ENCODE measurements around the gene DIRAS3. TPM values are rescaled to one million over a fixed set of nuclear protein-coding genes. Genes with fewer than 3 reads are reported as not detected.

Gene DIRAS3
- total and polyA plus RNA-seq, 12 donors, result 4.9 to 52.7 (median 14.7) TPM

DNA sequence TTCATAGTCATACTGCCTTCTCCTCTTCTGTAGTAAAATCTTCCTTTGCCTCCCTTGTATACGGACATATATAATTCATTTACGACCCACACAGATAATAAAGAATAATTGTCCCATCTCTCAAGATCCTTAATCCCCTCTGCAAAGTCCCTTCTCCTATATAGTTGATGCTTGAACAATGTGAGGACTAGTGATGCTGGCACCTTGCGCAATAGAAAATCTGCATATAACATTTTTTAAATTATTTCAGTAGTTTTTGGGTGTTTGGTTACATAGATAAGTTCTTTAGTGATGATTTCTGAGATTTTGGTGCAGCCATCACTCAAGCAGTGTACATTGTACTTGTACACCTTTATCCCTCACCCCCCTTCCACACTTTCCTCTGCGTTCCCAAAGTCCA is 21.0 kb downstream of the DIRAS3 start:
- no peaks in the 10 kb centered on the region for H3K27me3 ChIP-seq
- DNase-seq (no peak), ATAC-seq (no peak)
- no peak overlapping the region for H3K27ac ChIP-seq
- WGBS, 2 donors, result 90 to 96% methylated on average over 4 of the region's 4 CpGs
- no peaks in the 10 kb centered on the region for H3K36me3 ChIP-seq
- H3K9me3 ChIP-seq, result no peaks in the 10 kb centered on the region
- no peaks in the 10 kb centered on the region for H3K4me1 ChIP-seq
- TF ChIP-seq, protein P1, sequence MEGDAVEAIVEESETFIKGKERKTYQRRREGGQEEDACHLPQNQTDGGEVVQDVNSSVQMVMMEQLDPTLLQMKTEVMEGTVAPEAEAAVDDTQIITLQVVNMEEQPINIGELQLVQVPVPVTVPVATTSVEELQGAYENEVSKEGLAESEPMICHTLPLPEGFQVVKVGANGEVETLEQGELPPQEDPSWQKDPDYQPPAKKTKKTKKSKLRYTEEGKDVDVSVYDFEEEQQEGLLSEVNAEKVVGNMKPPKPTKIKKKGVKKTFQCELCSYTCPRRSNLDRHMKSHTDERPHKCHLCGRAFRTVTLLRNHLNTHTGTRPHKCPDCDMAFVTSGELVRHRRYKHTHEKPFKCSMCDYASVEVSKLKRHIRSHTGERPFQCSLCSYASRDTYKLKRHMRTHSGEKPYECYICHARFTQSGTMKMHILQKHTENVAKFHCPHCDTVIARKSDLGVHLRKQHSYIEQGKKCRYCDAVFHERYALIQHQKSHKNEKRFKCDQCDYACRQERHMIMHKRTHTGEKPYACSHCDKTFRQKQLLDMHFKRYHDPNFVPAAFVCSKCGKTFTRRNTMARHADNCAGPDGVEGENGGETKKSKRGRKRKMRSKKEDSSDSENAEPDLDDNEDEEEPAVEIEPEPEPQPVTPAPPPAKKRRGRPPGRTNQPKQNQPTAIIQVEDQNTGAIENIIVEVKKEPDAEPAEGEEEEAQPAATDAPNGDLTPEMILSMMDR (IDR thresholded peaks at IDR 0.05), result no peak
- intact Hi-C loops (cut with DNase I), result no loop called here
- H3K4me3 ChIP-seq, result no peak overlapping the region

DNA sequence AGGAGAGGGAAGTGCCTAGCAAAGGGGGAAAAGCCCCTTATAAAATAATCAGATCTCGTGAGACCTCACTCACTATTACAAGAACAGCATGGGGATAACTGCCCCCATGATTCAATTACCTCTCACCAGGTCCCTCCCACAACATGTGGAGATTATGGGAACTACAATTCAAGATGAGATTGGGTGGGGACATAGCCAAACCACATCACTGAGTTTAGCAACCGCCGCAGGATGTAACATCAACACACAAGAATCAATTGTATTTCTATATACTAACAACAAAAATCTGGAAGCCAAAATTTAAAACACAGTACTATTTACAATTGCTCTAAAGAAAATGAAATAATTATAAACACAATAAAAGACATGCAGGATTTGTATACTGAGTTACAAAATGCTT is 21.9 kb downstream of the DIRAS3 start:
- intact Hi-C loops (cut with DNase I), result no loop called here
- Histone ChIP-seq H3K27me3 (no peaks in the 10 kb centered on the region), H3K4me1 (no peaks in the 10 kb centered on the region), H3K4me3 (no peak overlapping the region), H3K9me3 (no peaks in the 10 kb centered on the region), H3K27ac (no peak overlapping the region), H3K36me3 (no peaks in the 10 kb centered on the region)
- TF ChIP-seq, protein P1 (IDR thresholded peaks at IDR 0.05), result no peak
- WGBS, 2 donors, result 88 to 90% methylated on average over 3 of the region's 3 CpGs
- DNase-seq (no peak), ATAC-seq (no peak)

DNA sequence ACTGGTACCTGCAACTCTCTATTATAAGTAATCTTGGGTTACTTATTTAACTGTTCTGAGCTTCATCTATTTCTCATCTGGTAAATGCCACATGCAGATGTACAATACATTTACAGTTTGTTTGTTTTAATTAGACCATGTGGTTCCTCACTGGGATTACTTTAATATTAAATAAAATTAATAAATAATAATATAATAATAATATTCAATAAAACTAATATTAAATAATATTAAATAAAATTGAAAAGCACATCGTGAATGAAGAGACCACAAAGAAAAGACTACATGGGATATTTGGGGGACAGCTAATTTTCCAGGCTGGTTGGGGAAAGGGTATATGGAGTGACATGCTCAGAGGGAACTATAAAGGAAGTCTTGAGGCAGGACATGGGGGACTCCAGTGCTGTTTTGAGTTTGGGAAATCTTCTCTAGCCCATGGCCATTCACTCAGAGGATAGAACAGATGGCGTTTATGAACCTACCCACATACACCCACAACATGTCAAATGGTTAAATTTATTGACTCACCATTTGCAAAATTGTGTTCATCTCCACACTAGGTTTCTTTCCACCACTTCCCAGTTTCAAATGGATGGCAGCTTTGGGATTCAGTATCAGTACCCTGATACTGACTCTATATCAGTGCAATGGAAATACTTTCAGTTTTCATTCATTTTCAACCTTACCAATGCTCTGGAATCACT is 25.6 kb downstream of the DIRAS3 start:
- Histone ChIP-seq H3K27me3 (no peaks in the 10 kb centered on the region), H3K4me3 (no peak overlapping the region), H3K27ac (no peak overlapping the region), H3K9me3 (no peaks in the 10 kb centered on the region), H3K36me3 (no peaks in the 10 kb centered on the region), H3K4me1 (no peaks in the 10 kb centered on the region)
- intact Hi-C loops (cut with DNase I), result no loop called here
- WGBS, 2 donors, result 78 to 95% methylated on average over 2 of the region's 2 CpGs
- DNase-seq (no peak), ATAC-seq (no peak)
- TF ChIP-seq, protein P1 (IDR thresholded peaks at IDR 0.05), result no peak

DNA sequence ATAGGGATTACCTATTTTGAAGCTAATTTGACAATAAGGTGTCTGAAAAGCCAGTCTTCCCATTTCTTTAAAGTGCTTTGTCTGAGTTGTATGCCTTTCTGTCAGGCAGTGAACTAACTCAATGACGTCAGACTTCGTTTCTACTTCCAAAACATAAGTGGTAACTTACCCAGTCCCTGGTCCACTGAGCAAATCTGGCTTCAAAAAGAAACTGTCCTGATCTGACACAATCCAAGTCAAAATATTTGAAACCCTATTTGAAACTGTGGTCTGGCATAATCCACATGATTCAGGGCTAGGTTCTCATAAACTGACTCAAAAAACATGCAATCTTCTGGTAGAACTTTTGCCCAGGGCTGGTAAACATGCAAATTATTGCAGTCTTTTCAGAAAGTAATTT is 34.0 kb downstream of the DIRAS3 start:
- 49 to 57% methylated on average over 2 of the region's 2 CpGs for WGBS, 2 donors
- Histone ChIP-seq H3K27ac (no peak overlapping the region), H3K4me1 (no peaks in the 10 kb centered on the region), H3K9me3 (no peaks in the 10 kb centered on the region), H3K27me3 (no peaks in the 10 kb centered on the region), H3K4me3 (no peak overlapping the region), H3K36me3 (no peaks in the 10 kb centered on the region)
- TF ChIP-seq, protein P1 (IDR thresholded peaks at IDR 0.05), result no peak
- peak in 1 of 8 donors; percentile 59 for ATAC-seq
- intact Hi-C loops (cut with DNase I), result loop anchor here in 2 of 10 donors (5.0 to 10.0 kb wide), 3 partner anchors 69 to 502 kb away; no protein-coding TSS in a partner anchor
- DNase-seq, result no peak

Data from heart right ventricle (tissue), 16 donors.